HEK293 (cell line): ENCODE measurements around the gene ERMP1.

Experiments
- CTCF ChIA-PET: fragments of 350-600 bp; formaldehyde crosslinking; extraction: SDS; loops from one replicate; lab custom pipeline; 2021; ENCODE audit warnings: antibody characterized with exemption; lab: Yijun Ruan, JAX
- POLR2A ChIA-PET: fragments of 300-600 bp; formaldehyde crosslinking; extraction: SDS; loops from one replicate; lab custom pipeline; 2020; ENCODE audit warnings: antibody characterized with exemption, inconsistent platforms; lab: Yijun Ruan, JAX
- H3K27ac ChIP-seq: fragments of 200-500 bp; sonication (Bioruptor generic); 2 replicates; pipeline ENCODE4 v1.5.1; 2014; ENCODE audit warnings: low read depth, low read length, control low read depth, inconsistent platforms; ENCODE audit errors: extremely low read depth
- H3K36me3 ChIP-seq, 2 experiments: fragments of 200-500 bp in 1 of 2; sonication (Bioruptor generic) in 1 of 2; 1 replicate in 1 of 2; 2 replicates in 1 of 2; pipeline ENCODE4 v1.5.1; 2014 to 2017; ENCODE audit warnings: inconsistent platforms in 2 of 2, low read length in 2 of 2; ENCODE audit not compliant: control insufficient read depth in 2 of 2, insufficient read depth in 1 of 2
- H3K4me1 ChIP-seq: fragments of 200-500 bp; sonication (Bioruptor generic); 2 replicates; pipeline ENCODE4 v1.5.1; 2014; ENCODE audit warnings: mild to moderate bottlenecking, low read length, inconsistent platforms; ENCODE audit not compliant: control insufficient read depth, insufficient read depth
- H3K4me3 ChIP-seq: 2 replicates; pipeline ENCODE4 v1.5.1; 2011; ENCODE audit warnings: low read depth, mild to moderate bottlenecking, control low read depth, low read length, moderate library complexity
- H3K9me3 ChIP-seq: fragments of 200-500 bp; sonication (Bioruptor generic); 2 replicates; pipeline ENCODE4 v1.5.1; 2014; ENCODE audit warnings: low read depth, low read length, inconsistent platforms; ENCODE audit not compliant: control insufficient read depth, insufficient read depth
- KLF10 ChIP-seq: fragments of 450-650 bp; IDR thresholded peaks from 2 replicates; pipeline ENCODE4 v1.5.1; 2018; ENCODE audit warnings: missing biosample characterization, mild to moderate bottlenecking, missing genetic modification characterization
- OVOL3 ChIP-seq: fragments of 450-650 bp; formaldehyde crosslinking; IDR thresholded peaks from 2 replicates; pipeline ENCODE4 v1.5.1; 2016; ENCODE audit warnings: missing biosample characterization, missing genetic modification characterization
- RBAK ChIP-seq: fragments of 450-650 bp; formaldehyde crosslinking; IDR thresholded peaks from 2 replicates; pipeline ENCODE4 v1.5.1; 2016; ENCODE audit warnings: missing biosample characterization, missing genetic modification characterization
- TSHZ1 ChIP-seq: fragments of 450-650 bp; formaldehyde crosslinking; IDR thresholded peaks from 2 replicates; pipeline ENCODE4 v1.5.1; 2016; ENCODE audit warnings: missing biosample characterization, missing genetic modification characterization, borderline replicate concordance
- ZFHX2 ChIP-seq: fragments of 450-650 bp; formaldehyde crosslinking; conservative IDR thresholded peaks from 2 replicates; pipeline ENCODE4 v1.5.1; 2016; ENCODE audit warnings: missing biosample characterization, missing genetic modification characterization
- ZNF155 ChIP-seq: fragments of 450-650 bp; formaldehyde crosslinking; IDR thresholded peaks from 2 replicates; pipeline ENCODE4 v1.5.1; 2016; ENCODE audit warnings: missing biosample characterization, missing genetic modification characterization
- ZNF423 ChIP-seq: fragments of 450-650 bp; formaldehyde crosslinking; IDR thresholded peaks from 2 replicates; pipeline ENCODE4 v1.5.1; 2016; ENCODE audit warnings: missing biosample characterization, missing genetic modification characterization
- ZNF544 ChIP-seq: fragments of 450-650 bp; formaldehyde crosslinking; IDR thresholded peaks from 2 replicates; pipeline ENCODE4 v1.5.0; 2017; ENCODE audit warnings: missing biosample characterization, missing genetic modification characterization
- ZNF600 ChIP-seq: fragments of 450-650 bp; formaldehyde crosslinking; IDR thresholded peaks from 2 replicates; pipeline ENCODE4 v1.5.1; 2016; ENCODE audit warnings: missing biosample characterization, missing genetic modification characterization
- ZSCAN18 ChIP-seq: fragments of 450-650 bp; formaldehyde crosslinking; IDR thresholded peaks from 2 replicates; pipeline ENCODE4 v1.5.1; 2016; ENCODE audit warnings: missing biosample characterization, missing genetic modification characterization
- ZXDB ChIP-seq: fragments of 450-650 bp; formaldehyde crosslinking; IDR thresholded peaks from 2 replicates; pipeline ENCODE4 v1.5.1; 2016; ENCODE audit warnings: missing biosample characterization, missing genetic modification characterization
- TF ChIP-seq, protein P1 (sequence below): fragments of 450-650 bp; formaldehyde crosslinking; IDR thresholded peaks from 2 replicates; pipeline ENCODE4 v1.5.1; 2016; ENCODE audit warnings: missing biosample characterization, missing genetic modification characterization, borderline replicate concordance
- TF ChIP-seq, protein P2 (sequence below): fragments of 450-650 bp; formaldehyde crosslinking; IDR thresholded peaks from 2 replicates; pipeline ENCODE4 v1.5.1; 2017; ENCODE audit warnings: missing biosample characterization, missing genetic modification characterization
- TF ChIP-seq, protein P3 (sequence below): sonication (generic); formaldehyde crosslinking; IDR thresholded peaks from 2 replicates; pipeline ENCODE4 v1.8.1; 2022; ENCODE audit warnings: mild to moderate bottlenecking, moderate library complexity, missing genetic modification reagents
- TF ChIP-seq, protein P4 (sequence below): fragments of 450-650 bp; formaldehyde crosslinking; IDR thresholded peaks from 2 replicates; pipeline ENCODE4; 2016; ENCODE audit warnings: missing biosample characterization, missing genetic modification characterization

Gene ERMP1

GRCh38 chr9:5793812-5794211, 39.1 kb downstream of the ERMP1 start (continued):
- TF ChIP-seq, protein P1, sequence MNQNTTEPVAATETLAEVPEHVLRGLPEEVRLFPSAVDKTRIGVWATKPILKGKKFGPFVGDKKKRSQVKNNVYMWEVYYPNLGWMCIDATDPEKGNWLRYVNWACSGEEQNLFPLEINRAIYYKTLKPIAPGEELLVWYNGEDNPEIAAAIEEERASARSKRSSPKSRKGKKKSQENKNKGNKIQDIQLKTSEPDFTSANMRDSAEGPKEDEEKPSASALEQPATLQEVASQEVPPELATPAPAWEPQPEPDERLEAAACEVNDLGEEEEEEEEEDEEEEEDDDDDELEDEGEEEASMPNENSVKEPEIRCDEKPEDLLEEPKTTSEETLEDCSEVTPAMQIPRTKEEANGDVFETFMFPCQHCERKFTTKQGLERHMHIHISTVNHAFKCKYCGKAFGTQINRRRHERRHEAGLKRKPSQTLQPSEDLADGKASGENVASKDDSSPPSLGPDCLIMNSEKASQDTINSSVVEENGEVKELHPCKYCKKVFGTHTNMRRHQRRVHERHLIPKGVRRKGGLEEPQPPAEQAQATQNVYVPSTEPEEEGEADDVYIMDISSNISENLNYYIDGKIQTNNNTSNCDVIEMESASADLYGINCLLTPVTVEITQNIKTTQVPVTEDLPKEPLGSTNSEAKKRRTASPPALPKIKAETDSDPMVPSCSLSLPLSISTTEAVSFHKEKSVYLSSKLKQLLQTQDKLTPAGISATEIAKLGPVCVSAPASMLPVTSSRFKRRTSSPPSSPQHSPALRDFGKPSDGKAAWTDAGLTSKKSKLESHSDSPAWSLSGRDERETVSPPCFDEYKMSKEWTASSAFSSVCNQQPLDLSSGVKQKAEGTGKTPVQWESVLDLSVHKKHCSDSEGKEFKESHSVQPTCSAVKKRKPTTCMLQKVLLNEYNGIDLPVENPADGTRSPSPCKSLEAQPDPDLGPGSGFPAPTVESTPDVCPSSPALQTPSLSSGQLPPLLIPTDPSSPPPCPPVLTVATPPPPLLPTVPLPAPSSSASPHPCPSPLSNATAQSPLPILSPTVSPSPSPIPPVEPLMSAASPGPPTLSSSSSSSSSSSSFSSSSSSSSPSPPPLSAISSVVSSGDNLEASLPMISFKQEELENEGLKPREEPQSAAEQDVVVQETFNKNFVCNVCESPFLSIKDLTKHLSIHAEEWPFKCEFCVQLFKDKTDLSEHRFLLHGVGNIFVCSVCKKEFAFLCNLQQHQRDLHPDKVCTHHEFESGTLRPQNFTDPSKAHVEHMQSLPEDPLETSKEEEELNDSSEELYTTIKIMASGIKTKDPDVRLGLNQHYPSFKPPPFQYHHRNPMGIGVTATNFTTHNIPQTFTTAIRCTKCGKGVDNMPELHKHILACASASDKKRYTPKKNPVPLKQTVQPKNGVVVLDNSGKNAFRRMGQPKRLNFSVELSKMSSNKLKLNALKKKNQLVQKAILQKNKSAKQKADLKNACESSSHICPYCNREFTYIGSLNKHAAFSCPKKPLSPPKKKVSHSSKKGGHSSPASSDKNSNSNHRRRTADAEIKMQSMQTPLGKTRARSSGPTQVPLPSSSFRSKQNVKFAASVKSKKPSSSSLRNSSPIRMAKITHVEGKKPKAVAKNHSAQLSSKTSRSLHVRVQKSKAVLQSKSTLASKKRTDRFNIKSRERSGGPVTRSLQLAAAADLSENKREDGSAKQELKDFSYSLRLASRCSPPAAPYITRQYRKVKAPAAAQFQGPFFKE (tag by site-specific recombination), result no peak
- TF ChIP-seq ZNF544 (tag by site-specific recombination) (no peak), RBAK (tag by site-specific recombination) (no peak), ZNF423 (tag by site-specific recombination) (no peak), OVOL3 (tag by site-specific recombination) (no peak), ZFHX2 (tag by site-specific recombination) (no peak), KLF10 (tag by site-specific recombination) (no peak), ZSCAN18 (tag by site-specific recombination) (no peak)
- TF ChIP-seq, protein P2, sequence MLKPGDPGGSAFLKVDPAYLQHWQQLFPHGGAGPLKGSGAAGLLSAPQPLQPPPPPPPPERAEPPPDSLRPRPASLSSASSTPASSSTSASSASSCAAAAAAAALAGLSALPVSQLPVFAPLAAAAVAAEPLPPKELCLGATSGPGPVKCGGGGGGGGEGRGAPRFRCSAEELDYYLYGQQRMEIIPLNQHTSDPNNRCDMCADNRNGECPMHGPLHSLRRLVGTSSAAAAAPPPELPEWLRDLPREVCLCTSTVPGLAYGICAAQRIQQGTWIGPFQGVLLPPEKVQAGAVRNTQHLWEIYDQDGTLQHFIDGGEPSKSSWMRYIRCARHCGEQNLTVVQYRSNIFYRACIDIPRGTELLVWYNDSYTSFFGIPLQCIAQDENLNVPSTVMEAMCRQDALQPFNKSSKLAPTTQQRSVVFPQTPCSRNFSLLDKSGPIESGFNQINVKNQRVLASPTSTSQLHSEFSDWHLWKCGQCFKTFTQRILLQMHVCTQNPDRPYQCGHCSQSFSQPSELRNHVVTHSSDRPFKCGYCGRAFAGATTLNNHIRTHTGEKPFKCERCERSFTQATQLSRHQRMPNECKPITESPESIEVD (tag by site-specific recombination), result no peak
- TF ChIP-seq, protein P3, sequence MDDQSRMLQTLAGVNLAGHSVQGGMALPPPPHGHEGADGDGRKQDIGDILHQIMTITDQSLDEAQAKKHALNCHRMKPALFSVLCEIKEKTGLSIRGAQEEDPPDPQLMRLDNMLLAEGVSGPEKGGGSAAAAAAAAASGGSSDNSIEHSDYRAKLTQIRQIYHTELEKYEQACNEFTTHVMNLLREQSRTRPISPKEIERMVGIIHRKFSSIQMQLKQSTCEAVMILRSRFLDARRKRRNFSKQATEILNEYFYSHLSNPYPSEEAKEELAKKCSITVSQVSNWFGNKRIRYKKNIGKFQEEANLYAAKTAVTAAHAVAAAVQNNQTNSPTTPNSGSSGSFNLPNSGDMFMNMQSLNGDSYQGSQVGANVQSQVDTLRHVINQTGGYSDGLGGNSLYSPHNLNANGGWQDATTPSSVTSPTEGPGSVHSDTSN (CRISPR knock-in tag), result no peak

DNA sequence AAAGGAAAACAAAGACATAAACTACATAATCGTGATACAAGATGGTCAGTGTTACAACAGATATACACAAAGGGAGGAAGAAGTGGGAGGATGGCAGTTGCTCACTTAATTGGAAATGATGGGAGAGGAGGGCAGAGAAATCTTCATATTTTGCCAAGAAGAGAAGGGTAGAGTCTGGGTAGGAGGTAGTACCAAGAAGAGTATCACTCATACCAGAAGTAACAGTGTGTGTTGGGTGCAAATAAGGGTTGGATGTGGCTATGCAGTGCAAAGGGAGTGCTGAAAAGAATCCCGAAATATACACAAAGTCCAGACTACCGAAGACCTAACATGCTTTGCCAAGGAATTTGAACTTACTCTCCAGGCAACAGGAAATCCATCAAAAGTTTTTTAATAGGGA, 41.0 kb downstream of the ERMP1 start:
- CTCF ChIA-PET, result no interaction called here
- POLR2A ChIA-PET, result no interaction called here
- H3K9me3 ChIP-seq, result no peaks in the 10 kb centered on the region
- no peak overlapping the region for H3K4me3 ChIP-seq
- peaks cover 0 to 11% of the 10 kb centered on the region in 2 experiments; a peak in 2 of 3 replicates for H3K36me3 ChIP-seq
- no peaks in the 10 kb centered on the region for H3K4me1 ChIP-seq
- no peak overlapping the region for H3K27ac ChIP-seq
- TF ChIP-seq TSHZ1 (tag by site-specific recombination), result no peak
- TF ChIP-seq ZNF600 (tag by site-specific recombination), result no peak
- TF ChIP-seq, protein P4, sequence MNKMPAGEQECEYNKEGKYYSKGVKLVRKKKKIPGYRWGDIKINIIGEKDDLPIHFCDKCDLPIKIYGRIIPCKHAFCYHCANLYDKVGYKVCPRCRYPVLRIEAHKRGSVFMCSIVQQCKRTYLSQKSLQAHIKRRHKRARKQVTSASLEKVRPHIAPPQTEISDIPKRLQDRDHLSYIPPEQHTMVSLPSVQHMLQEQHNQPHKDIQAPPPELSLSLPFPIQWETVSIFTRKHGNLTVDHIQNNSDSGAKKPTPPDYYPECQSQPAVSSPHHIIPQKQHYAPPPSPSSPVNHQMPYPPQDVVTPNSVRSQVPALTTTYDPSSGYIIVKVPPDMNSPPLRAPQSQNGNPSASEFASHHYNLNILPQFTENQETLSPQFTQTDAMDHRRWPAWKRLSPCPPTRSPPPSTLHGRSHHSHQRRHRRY (tag by site-specific recombination), result no peak
- TF ChIP-seq ZNF155, result no peak
- no peak for TF ChIP-seq ZXDB
- no peak for TF ChIP-seq OVOL3 (tag by site-specific recombination)
